HCT116 (cell line): ENCODE results near the gene NACAD. TPM values are rescaled to one million over a fixed set of nuclear protein-coding genes. Genes with fewer than 3 reads are reported as not detected.

ENCODE experiments used
- ATAC-seq: fragments of 200-7000 bp; cut with Tn5 transposase; 2 replicates; pipeline ENCODE4 v1.9.1; 2020; ENCODE audit warnings: mild to moderate bottlenecking, moderate library complexity
- BruUV-seq: library from RNA; stranded (reverse); fragments of 400-500 nt; replicated peaks from 2 replicates; lab custom pipeline; 2021; lab: Mats Ljungman, UMichigan
- CTCF ChIA-PET: fragments of 300-600 bp; sonication (Branson Sonifier 250); formaldehyde crosslinking; loops from one replicate; lab custom pipeline; 2021; ENCODE audit warnings: antibody characterized with exemption; lab: Charles Lee
- POLR2A ChIA-PET: fragments of 300-600, 350-600 bp; sonication (Branson Sonifier 250); formaldehyde crosslinking; loops from one replicate; lab custom pipeline; 2021; ENCODE audit warnings: antibody characterized with exemption; lab: Charles Lee
- RAD21 ChIA-PET, 2 experiments: fragments of 300-600 bp; sonication (Branson Sonifier 250); formaldehyde crosslinking; loops; one replicate each; lab custom pipeline; 2023; ENCODE audit warnings: low total read pairs in 2 of 2; ENCODE audit not compliant: uncharacterized antibody in 2 of 2, unreplicated experiment in 2 of 2, low non-redundant PET in 1 of 2; lab: Charles Lee
- DNase-seq: peaks from one replicate; pipeline ENCODE4 v3.0.0-alpha.2; 2010; ENCODE audit warnings: low read depth, low spot score
- H2AFZ ChIP-seq: fragments of 200-600 bp; shearing (Covaris generic), sonication (generic); 2 replicates; pipeline ENCODE4 v1.6.1; 2017; ENCODE audit warnings: low read depth, mixed run types, mixed read lengths, antibody characterized with exemption, low read length; ENCODE audit not compliant: poor library complexity, severe bottlenecking
- H3K27ac ChIP-seq: 2 replicates; pipeline ENCODE4 v1.5.1; 2012; ENCODE audit warnings: low read depth, low read length
- H3K27me3 ChIP-seq: fragments of 200-600 bp; sonication (generic); 2 replicates; pipeline ENCODE4 v1.6.1; 2016; ENCODE audit warnings: mixed run types, low read length, mixed read lengths; ENCODE audit not compliant: insufficient read depth
- H3K36me3 ChIP-seq, 2 experiments: fragments of 200-500 bp in 1 of 2; fragments of 200-600 bp in 1 of 2; sonication (Bioruptor generic) in 1 of 2; sonication (generic) in 1 of 2; 2 replicates each; pipeline versions ENCODE4 v1.5.1 to v1.6.1; 2014 to 2016; ENCODE audit warnings: low read length in 2 of 2, inconsistent platforms in 1 of 2, mixed read lengths in 1 of 2, mixed run types in 1 of 2; ENCODE audit not compliant: insufficient read depth in 2 of 2, control insufficient read depth in 1 of 2
- H3K4me1 ChIP-seq, 2 experiments: fragments of 200-600 bp in 1 of 2; sonication (generic) in 1 of 2; 2 replicates each; pipeline versions ENCODE4 v1.5.1 to v1.6.1; 2012 to 2017; ENCODE audit warnings: low read length in 2 of 2, inconsistent platforms in 1 of 2, mild to moderate bottlenecking in 1 of 2, mixed read lengths in 1 of 2, mixed run types in 1 of 2, moderate library complexity in 1 of 2; ENCODE audit not compliant: insufficient read depth in 2 of 2, control insufficient read depth in 1 of 2
- H3K4me2 ChIP-seq: fragments of 200-600 bp; sonication (generic); 2 replicates; pipeline ENCODE4 v1.6.1; 2017; ENCODE audit warnings: mixed run types, low read length, mixed read lengths
- H3K4me3 ChIP-seq, 2 experiments: fragments of 200-600 bp in 1 of 2; sonication (generic) in 1 of 2; replicated peaks in 1 of 2; 2 replicates each; pipeline ENCODE4 v1.5.1; 2011 to 2016; ENCODE audit warnings: low read length in 2 of 2, control low read depth in 1 of 2, low read depth in 1 of 2, mild to moderate bottlenecking in 1 of 2, mixed read lengths in 1 of 2, mixed run types in 1 of 2
- H3K79me2 ChIP-seq: fragments of 200-600 bp; sonication (generic); 2 replicates; pipeline ENCODE4 v1.6.1; 2017; ENCODE audit warnings: mild to moderate bottlenecking, mixed run types, low read length, moderate library complexity, mixed read lengths; ENCODE audit not compliant: insufficient read depth
- H3K9ac ChIP-seq: fragments of 200-600 bp; sonication (generic); 2 replicates; pipeline ENCODE4 v1.6.1; 2016; ENCODE audit warnings: low read length, mixed read lengths
- H3K9me2 ChIP-seq: fragments of 200-600 bp; sonication (generic), shearing (Covaris generic); 2 replicates; pipeline ENCODE4 v1.6.1; 2017; ENCODE audit warnings: mixed run types, mild to moderate bottlenecking, moderate library complexity; ENCODE audit not compliant: insufficient read depth
- H3K9me3 ChIP-seq, 2 experiments: fragments of 200-500 bp in 1 of 2; fragments of 200-600 bp in 1 of 2; sonication (Bioruptor generic) in 1 of 2; sonication (generic) in 1 of 2; 2 replicates each; pipeline ENCODE4 v1.6.1; 2014 to 2017; ENCODE audit warnings: low read length in 2 of 2, mixed read lengths in 2 of 2, inconsistent platforms in 1 of 2, low read depth in 1 of 2, mild to moderate bottlenecking in 1 of 2, mixed run types in 1 of 2, moderate library complexity in 1 of 2; ENCODE audit not compliant: control insufficient read depth in 1 of 2, insufficient read depth in 1 of 2
- H4K20me1 ChIP-seq: fragments of 200-600 bp; sonication (generic), shearing (Covaris generic); 2 replicates; pipeline ENCODE4 v1.6.1; 2017; ENCODE audit warnings: mixed run types, mild to moderate bottlenecking, moderate library complexity; ENCODE audit not compliant: insufficient read depth
- CEBPB ChIP-seq: IDR thresholded peaks from 2 replicates; pipeline ENCODE4 v1.6.1; 2012; ENCODE audit warnings: low read depth
- EGR1 ChIP-seq: IDR thresholded peaks from 2 replicates; pipeline ENCODE4 v1.6.1; 2012; ENCODE audit warnings: low read depth
- EZH2phosphoT487 ChIP-seq: fragments of 200-600 bp; IDR thresholded peaks from 2 replicates; pipeline ENCODE4 v1.6.1; 2018; ENCODE audit warnings: antibody characterized with exemption, borderline replicate concordance
- FOSL1 ChIP-seq: IDR thresholded peaks from 2 replicates; pipeline ENCODE4 v1.6.1; 2012; ENCODE audit warnings: low read depth
- POLR2A ChIP-seq: IDR thresholded peaks from 2 replicates; pipeline ENCODE4 v1.7.0; 2011; ENCODE audit warnings: borderline replicate concordance; ENCODE audit not compliant: insufficient read depth, insufficient read length; ENCODE audit errors: extremely low read depth
- POLR2AphosphoS5 ChIP-seq: IDR thresholded peaks from 2 replicates; pipeline ENCODE4 v1.6.1; 2011; ENCODE audit warnings: mild to moderate bottlenecking, low read depth, low read length, moderate library complexity
- SIN3A ChIP-seq: IDR thresholded peaks from 2 replicates; pipeline ENCODE4 v1.6.1; 2012; ENCODE audit warnings: low read depth
- SP1 ChIP-seq: IDR thresholded peaks from 2 replicates; pipeline ENCODE4 v1.6.1; 2012; ENCODE audit warnings: low read depth
- ZNF274 ChIP-seq: fragments of 200-500 bp; sonication (Bioruptor generic); IDR thresholded peaks from 2 replicates; pipeline ENCODE4 v1.6.1; 2014; ENCODE audit warnings: mild to moderate bottlenecking, low read depth, low read length, inconsistent platforms
- intact Hi-C: fragments of 100-400 bp; cut with micrococcal nuclease; formaldehyde crosslinking; loops from 2 replicates; pipeline ENCODE4 v1.10.0; 2022
- total RNA-seq: library from RNA; stranded (reverse); gene quantifications from one replicate; pipeline ENCODE4 v1.2.1, GENCODE V29; 2021; ENCODE audit not compliant: unreplicated experiment
- TF ChIP-seq, protein P1 (sequence below): IDR thresholded peaks from 2 replicates; pipeline ENCODE4 v1.6.1; 2012
- TF ChIP-seq, protein P2 (sequence below): IDR thresholded peaks from 2 replicates; pipeline ENCODE4 v1.6.1; 2011; ENCODE audit warnings: mild to moderate bottlenecking, low read length, moderate library complexity; ENCODE audit not compliant: insufficient replicate concordance; ENCODE audit errors: extremely low read depth
- TF ChIP-seq, protein P3 (sequence below): IDR thresholded peaks from 2 replicates; pipeline ENCODE4 v1.6.1; 2012; ENCODE audit warnings: low read depth
- TF ChIP-seq, protein P4 (sequence below), 3 experiments: fragments of 200-600 bp in 1 of 3; sonication (generic) in 1 of 3; IDR thresholded peaks in 2 of 3; conservative IDR thresholded peaks in 1 of 3; 2 replicates each; pipeline ENCODE4 v1.5.1; 2012 to 2017; ENCODE audit warnings: low read depth in 2 of 3, low read length in 2 of 3, antibody characterized with exemption in 1 of 3, borderline replicate concordance in 1 of 3, control low read depth in 1 of 3, mild to moderate bottlenecking in 1 of 3, mixed read lengths in 1 of 3, mixed run types in 1 of 3, moderate library complexity in 1 of 3; ENCODE audit not compliant: insufficient read depth in 1 of 3

The NACAD gene
- total RNA-seq, 1 experiment from 2014 or later: 0.05 TPM

GRCh38 chr7:45081670-45081974, 7.1 kb downstream of the NACAD start:
- Histone ChIP-seq H3K4me3 (no peak overlapping the region), H3K9me2 (no peaks in the 10 kb centered on the region), H3K79me2 (no peaks in the 10 kb centered on the region), H3K9me3 (no peaks in the 10 kb centered on the region), H3K36me3 (no peaks in the 10 kb centered on the region), H3K4me1 (peaks cover 6% of the 10 kb centered on the region in 2 experiments; a peak in 3 of 4 replicates), H4K20me1 (no peaks in the 10 kb centered on the region), H3K27ac (no peak overlapping the region), H2AFZ (no peak overlapping the region), H3K9ac (no peak overlapping the region)
- intact Hi-C loops: no loop called here
- POLR2A ChIA-PET: no interaction called here
- no peak for ATAC-seq
- no TSS peak for BruUV-seq
- TF ChIP-seq, protein P1, sequence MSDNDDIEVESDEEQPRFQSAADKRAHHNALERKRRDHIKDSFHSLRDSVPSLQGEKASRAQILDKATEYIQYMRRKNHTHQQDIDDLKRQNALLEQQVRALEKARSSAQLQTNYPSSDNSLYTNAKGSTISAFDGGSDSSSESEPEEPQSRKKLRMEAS: no peak
- no peak for TF ChIP-seq EGR1
- TF ChIP-seq, protein P2, sequence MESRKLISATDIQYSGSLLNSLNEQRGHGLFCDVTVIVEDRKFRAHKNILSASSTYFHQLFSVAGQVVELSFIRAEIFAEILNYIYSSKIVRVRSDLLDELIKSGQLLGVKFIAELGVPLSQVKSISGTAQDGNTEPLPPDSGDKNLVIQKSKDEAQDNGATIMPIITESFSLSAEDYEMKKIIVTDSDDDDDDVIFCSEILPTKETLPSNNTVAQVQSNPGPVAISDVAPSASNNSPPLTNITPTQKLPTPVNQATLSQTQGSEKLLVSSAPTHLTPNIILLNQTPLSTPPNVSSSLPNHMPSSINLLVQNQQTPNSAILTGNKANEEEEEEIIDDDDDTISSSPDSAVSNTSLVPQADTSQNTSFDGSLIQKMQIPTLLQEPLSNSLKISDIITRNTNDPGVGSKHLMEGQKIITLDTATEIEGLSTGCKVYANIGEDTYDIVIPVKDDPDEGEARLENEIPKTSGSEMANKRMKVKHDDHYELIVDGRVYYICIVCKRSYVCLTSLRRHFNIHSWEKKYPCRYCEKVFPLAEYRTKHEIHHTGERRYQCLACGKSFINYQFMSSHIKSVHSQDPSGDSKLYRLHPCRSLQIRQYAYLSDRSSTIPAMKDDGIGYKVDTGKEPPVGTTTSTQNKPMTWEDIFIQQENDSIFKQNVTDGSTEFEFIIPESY: no peak
- no peak for TF ChIP-seq SP1
- TF ChIP-seq EZH2phosphoT487: no peak
- TF ChIP-seq, protein P3, sequence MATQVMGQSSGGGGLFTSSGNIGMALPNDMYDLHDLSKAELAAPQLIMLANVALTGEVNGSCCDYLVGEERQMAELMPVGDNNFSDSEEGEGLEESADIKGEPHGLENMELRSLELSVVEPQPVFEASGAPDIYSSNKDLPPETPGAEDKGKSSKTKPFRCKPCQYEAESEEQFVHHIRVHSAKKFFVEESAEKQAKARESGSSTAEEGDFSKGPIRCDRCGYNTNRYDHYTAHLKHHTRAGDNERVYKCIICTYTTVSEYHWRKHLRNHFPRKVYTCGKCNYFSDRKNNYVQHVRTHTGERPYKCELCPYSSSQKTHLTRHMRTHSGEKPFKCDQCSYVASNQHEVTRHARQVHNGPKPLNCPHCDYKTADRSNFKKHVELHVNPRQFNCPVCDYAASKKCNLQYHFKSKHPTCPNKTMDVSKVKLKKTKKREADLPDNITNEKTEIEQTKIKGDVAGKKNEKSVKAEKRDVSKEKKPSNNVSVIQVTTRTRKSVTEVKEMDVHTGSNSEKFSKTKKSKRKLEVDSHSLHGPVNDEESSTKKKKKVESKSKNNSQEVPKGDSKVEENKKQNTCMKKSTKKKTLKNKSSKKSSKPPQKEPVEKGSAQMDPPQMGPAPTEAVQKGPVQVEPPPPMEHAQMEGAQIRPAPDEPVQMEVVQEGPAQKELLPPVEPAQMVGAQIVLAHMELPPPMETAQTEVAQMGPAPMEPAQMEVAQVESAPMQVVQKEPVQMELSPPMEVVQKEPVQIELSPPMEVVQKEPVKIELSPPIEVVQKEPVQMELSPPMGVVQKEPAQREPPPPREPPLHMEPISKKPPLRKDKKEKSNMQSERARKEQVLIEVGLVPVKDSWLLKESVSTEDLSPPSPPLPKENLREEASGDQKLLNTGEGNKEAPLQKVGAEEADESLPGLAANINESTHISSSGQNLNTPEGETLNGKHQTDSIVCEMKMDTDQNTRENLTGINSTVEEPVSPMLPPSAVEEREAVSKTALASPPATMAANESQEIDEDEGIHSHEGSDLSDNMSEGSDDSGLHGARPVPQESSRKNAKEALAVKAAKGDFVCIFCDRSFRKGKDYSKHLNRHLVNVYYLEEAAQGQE: no peak
- no peak for TF ChIP-seq POLR2A
- TF ChIP-seq ZNF274: no peak
- no peak for TF ChIP-seq FOSL1
- TF ChIP-seq SIN3A: no peak
- no peak for TF ChIP-seq CEBPB
- TF ChIP-seq POLR2AphosphoS5: no peak
- TF ChIP-seq, protein P4, sequence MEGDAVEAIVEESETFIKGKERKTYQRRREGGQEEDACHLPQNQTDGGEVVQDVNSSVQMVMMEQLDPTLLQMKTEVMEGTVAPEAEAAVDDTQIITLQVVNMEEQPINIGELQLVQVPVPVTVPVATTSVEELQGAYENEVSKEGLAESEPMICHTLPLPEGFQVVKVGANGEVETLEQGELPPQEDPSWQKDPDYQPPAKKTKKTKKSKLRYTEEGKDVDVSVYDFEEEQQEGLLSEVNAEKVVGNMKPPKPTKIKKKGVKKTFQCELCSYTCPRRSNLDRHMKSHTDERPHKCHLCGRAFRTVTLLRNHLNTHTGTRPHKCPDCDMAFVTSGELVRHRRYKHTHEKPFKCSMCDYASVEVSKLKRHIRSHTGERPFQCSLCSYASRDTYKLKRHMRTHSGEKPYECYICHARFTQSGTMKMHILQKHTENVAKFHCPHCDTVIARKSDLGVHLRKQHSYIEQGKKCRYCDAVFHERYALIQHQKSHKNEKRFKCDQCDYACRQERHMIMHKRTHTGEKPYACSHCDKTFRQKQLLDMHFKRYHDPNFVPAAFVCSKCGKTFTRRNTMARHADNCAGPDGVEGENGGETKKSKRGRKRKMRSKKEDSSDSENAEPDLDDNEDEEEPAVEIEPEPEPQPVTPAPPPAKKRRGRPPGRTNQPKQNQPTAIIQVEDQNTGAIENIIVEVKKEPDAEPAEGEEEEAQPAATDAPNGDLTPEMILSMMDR (IDR thresholded peaks at IDR 0.05 in 2 of 3, conservative IDR thresholded peaks at IDR 0.05 in 1 of 3; ENCODE audit: borderline replicate concordance in 1 of 3, insufficient read depth in 1 of 3, low read depth in 2 of 3, low read length in 2 of 3): no peak
- TF ChIP-seq, all 23 proteins: peak for 0
- no peaks in the 10 kb centered on the region for H3K27me3 ChIP-seq
- DNase-seq: no peak
- RAD21 ChIA-PET: no interaction called here
- CTCF ChIA-PET: no interaction called here
- no peak overlapping the region for H3K4me2 ChIP-seq
